Neural cell (in vitro differentiated cells): ENCODE measurements around the gene LMOD2.

Experiments
- EP300 ChIP-seq: fragments of 450-650 bp; conservative IDR thresholded peaks from 2 replicates; pipeline ENCODE4 v1.6.1; 2014; ENCODE audit warnings: antibody characterized with exemption, mild to moderate bottlenecking, moderate library complexity; ENCODE audit not compliant: poor library complexity, severe bottlenecking
- EZH2 ChIP-seq: fragments of 200-600, 300-800 bp; shearing (Covaris generic), sonication (generic); IDR thresholded peaks from 2 replicates; pipeline ENCODE4 v1.6.1; 2014; ENCODE audit warnings: antibody characterized with exemption, low read length, borderline replicate concordance, mild to moderate bottlenecking; ENCODE audit not compliant: insufficient read depth, poor library complexity, severe bottlenecking
- POLR2AphosphoS5 ChIP-seq: IDR thresholded peaks from 2 replicates; pipeline ENCODE4 v1.6.1; 2012
- SMC3 ChIP-seq: fragments of 450-650 bp; conservative IDR thresholded peaks from 2 replicates; pipeline ENCODE4 v1.6.1; 2014; ENCODE audit warnings: antibody characterized with exemption, mild to moderate bottlenecking, moderate library complexity; ENCODE audit not compliant: poor library complexity
- TAF1 ChIP-seq: IDR thresholded peaks from 2 replicates; pipeline ENCODE4 v1.6.1; 2012; ENCODE audit warnings: low read depth
- TF ChIP-seq, protein P1 (sequence below): fragments of 450-650 bp; IDR thresholded peaks from 2 replicates; pipeline ENCODE4 v1.5.1; 2014; ENCODE audit warnings: antibody characterized with exemption, mild to moderate bottlenecking, moderate library complexity; ENCODE audit not compliant: poor library complexity, severe bottlenecking
- TF ChIP-seq, protein P2 (sequence below): IDR thresholded peaks from 2 replicates; pipeline ENCODE4 v1.6.1; 2012; ENCODE audit warnings: borderline replicate concordance

DNA sequence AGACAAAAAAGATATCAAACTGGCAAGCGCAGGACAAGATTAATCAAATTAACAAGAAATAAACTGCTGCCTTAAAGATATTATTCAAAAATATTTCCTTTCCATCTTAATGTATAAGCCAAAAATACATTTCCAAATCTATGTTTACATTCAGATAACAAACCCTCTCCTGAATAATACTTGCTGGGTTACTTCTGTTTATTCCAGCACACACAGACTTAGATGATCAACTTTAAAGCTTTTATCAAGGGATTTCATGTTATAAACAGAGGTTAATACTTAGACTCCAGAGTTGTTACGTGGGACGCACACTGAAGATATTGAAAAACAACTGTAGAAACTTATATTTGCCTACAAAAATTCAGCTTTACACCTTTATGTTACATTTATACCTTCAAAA is 33.6 kb downstream of the LMOD2 start:
- TF ChIP-seq, protein P1, sequence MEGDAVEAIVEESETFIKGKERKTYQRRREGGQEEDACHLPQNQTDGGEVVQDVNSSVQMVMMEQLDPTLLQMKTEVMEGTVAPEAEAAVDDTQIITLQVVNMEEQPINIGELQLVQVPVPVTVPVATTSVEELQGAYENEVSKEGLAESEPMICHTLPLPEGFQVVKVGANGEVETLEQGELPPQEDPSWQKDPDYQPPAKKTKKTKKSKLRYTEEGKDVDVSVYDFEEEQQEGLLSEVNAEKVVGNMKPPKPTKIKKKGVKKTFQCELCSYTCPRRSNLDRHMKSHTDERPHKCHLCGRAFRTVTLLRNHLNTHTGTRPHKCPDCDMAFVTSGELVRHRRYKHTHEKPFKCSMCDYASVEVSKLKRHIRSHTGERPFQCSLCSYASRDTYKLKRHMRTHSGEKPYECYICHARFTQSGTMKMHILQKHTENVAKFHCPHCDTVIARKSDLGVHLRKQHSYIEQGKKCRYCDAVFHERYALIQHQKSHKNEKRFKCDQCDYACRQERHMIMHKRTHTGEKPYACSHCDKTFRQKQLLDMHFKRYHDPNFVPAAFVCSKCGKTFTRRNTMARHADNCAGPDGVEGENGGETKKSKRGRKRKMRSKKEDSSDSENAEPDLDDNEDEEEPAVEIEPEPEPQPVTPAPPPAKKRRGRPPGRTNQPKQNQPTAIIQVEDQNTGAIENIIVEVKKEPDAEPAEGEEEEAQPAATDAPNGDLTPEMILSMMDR: no peak
- TF ChIP-seq, protein P2, sequence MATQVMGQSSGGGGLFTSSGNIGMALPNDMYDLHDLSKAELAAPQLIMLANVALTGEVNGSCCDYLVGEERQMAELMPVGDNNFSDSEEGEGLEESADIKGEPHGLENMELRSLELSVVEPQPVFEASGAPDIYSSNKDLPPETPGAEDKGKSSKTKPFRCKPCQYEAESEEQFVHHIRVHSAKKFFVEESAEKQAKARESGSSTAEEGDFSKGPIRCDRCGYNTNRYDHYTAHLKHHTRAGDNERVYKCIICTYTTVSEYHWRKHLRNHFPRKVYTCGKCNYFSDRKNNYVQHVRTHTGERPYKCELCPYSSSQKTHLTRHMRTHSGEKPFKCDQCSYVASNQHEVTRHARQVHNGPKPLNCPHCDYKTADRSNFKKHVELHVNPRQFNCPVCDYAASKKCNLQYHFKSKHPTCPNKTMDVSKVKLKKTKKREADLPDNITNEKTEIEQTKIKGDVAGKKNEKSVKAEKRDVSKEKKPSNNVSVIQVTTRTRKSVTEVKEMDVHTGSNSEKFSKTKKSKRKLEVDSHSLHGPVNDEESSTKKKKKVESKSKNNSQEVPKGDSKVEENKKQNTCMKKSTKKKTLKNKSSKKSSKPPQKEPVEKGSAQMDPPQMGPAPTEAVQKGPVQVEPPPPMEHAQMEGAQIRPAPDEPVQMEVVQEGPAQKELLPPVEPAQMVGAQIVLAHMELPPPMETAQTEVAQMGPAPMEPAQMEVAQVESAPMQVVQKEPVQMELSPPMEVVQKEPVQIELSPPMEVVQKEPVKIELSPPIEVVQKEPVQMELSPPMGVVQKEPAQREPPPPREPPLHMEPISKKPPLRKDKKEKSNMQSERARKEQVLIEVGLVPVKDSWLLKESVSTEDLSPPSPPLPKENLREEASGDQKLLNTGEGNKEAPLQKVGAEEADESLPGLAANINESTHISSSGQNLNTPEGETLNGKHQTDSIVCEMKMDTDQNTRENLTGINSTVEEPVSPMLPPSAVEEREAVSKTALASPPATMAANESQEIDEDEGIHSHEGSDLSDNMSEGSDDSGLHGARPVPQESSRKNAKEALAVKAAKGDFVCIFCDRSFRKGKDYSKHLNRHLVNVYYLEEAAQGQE: no peak
- TF ChIP-seq TAF1: no peak
- TF ChIP-seq SMC3: no peak
- no peak for TF ChIP-seq POLR2AphosphoS5
- no peak for TF ChIP-seq EZH2
- TF ChIP-seq EP300: no peak
